OCI-LY3 (cell line): ENCODE data around the gene CD207.

Experiments
- CTCF ChIP-seq: fragments of 200-600, 300-600 bp; sonication (generic); IDR thresholded peaks from 2 replicates; pipeline ENCODE4 v1.5.1; 2014; ENCODE audit warnings: antibody characterized with exemption, low read length, low read depth
- EZH2phosphoT487 ChIP-seq: fragments of 200-600 bp; shearing (Covaris generic); IDR thresholded peaks from 2 replicates; pipeline ENCODE4 v1.6.1; 2018; ENCODE audit warnings: antibody characterized with exemption, mixed run types, low read depth

- TF ChIP-seq CTCF (no peak), EZH2phosphoT487 (no peak)
Observed at GRCh38 chr2:70806620-70807019, 29.0 kb downstream of the CD207 start.
